Sigmoid colon (tissue), 4 donors: Measurements from ENCODE around the gene CCS.

ENCODE experiments used
- EP300 ChIP-seq, 4 donors: sonication (generic); formaldehyde crosslinking; IDR thresholded peaks; one replicate each; pipeline ENCODE4 v1.6.1; 2017; ENCODE audit warnings: antibody characterized with exemption in 4 of 4
- POLR2A ChIP-seq, 2 donors: fragments of 450-650 bp; IDR thresholded peaks; one replicate each; pipeline ENCODE4 v1.6.1; 2016; ENCODE audit warnings: antibody characterized with exemption in 2 of 2, mild to moderate bottlenecking in 2 of 2, moderate library complexity in 2 of 2
- POLR2AphosphoS5 ChIP-seq, 4 donors: sonication (generic); formaldehyde crosslinking; IDR thresholded peaks; one replicate each; pipeline ENCODE4 v1.6.1; 2017; ENCODE audit warnings: antibody characterized with exemption in 4 of 4
- TF ChIP-seq, protein P1 (sequence below), 4 experiments: fragments of 450-650 bp in 3 of 4; fragments of 200-600 bp in 1 of 4; IDR thresholded peaks; one replicate each; pipeline ENCODE4 v1.5.1; 2016 to 2019; ENCODE audit warnings: antibody characterized with exemption in 4 of 4, mild to moderate bottlenecking in 3 of 4, moderate library complexity in 2 of 4

DNA sequence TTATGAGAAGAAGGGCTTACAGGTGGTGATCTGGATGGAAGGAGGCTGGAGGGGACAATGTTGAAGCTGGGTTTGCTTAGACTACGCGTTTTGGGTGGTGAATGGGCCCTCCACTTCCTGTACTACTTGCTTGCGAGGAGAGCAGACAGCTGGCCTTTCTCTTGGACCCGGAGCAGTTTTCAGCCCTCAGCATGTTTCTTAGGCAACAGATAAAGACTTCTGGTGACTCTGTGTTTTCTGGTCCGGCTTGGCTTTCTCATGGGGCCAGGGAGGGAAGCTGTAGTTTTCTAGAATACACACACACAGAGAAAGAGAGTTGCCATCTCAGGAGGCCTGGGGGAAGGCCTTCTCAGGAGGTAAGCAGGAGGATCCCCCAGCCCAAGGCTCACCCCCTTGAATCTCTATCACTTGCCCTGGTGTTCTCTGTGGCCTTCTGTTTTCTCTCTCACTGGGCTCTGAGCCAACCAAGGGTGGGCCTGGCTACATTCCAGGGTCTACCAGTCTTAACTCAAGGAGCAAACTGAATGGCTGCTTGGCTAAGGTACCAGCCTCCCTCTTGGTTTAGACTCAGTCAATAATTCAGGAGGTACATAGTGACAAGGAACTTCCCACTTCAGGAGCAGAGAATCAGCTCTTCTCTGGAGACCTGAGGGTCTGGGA is 2.4 kb downstream of the CCS start:
- TF ChIP-seq, protein P1, sequence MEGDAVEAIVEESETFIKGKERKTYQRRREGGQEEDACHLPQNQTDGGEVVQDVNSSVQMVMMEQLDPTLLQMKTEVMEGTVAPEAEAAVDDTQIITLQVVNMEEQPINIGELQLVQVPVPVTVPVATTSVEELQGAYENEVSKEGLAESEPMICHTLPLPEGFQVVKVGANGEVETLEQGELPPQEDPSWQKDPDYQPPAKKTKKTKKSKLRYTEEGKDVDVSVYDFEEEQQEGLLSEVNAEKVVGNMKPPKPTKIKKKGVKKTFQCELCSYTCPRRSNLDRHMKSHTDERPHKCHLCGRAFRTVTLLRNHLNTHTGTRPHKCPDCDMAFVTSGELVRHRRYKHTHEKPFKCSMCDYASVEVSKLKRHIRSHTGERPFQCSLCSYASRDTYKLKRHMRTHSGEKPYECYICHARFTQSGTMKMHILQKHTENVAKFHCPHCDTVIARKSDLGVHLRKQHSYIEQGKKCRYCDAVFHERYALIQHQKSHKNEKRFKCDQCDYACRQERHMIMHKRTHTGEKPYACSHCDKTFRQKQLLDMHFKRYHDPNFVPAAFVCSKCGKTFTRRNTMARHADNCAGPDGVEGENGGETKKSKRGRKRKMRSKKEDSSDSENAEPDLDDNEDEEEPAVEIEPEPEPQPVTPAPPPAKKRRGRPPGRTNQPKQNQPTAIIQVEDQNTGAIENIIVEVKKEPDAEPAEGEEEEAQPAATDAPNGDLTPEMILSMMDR (IDR thresholded peaks at IDR 0.05), result no peak
- TF ChIP-seq POLR2A (IDR thresholded peaks at IDR 0.05) (no peak), POLR2AphosphoS5 (IDR thresholded peaks at IDR 0.05) (no peak), EP300 (IDR thresholded peaks at IDR 0.05) (no peak)
